Left cardiac atrium (tissue), 4 donors: Measurements from ENCODE around the gene HEXD. TPM values are rescaled to one million over a fixed set of nuclear protein-coding genes. Genes with fewer than 3 reads are reported as not detected.
"Not testable (repeated sequence)": the region's sequence is repeated elsewhere in the genome, so short reads cannot be mapped to it uniquely, and the experiment has no call there.

ENCODE experiments used
- ATAC-seq, 2 donors: fragments of 200-7000 bp; cut with Tn5 transposase; one replicate each; pipeline ENCODE4 v1.9.1; 2020; ENCODE audit warnings: mild to moderate bottlenecking in 2 of 2, moderate library complexity in 2 of 2
- DNase-seq: peaks from one replicate; pipeline ENCODE4 v3.0.0-alpha.2; 2020
- intact Hi-C, 2 donors: fragments of 100-400 bp; cut with DNase I; formaldehyde crosslinking; loops; one replicate each; pipeline versions ENCODE4 v1.14.1 to v1.15.1; 2022 to 2023
- total RNA-seq, 2 donors: library from RNA; stranded (reverse); fragmentation: NEBNext Ultra II Directional; extraction: Animal tissue kit (Norgen Biotek cat#: 25700); gene quantifications; one replicate each; pipeline ENCODE4 v1.2.1, GENCODE V29; 2021
- donor health status: DM: no; HTN: yes; CAD: no.
- donor health status: DM: no; HTN: yes; CAD: no; lungs with severe emphysema.
- donor health status: DM: yes; HTN: yes; CAD: no.
- donor health status: Dilated cardiomyopathy.

Gene HEXD
- total RNA-seq, 2 donors from 2014 or later, result 14.3 to 16.3 TPM

DNA sequence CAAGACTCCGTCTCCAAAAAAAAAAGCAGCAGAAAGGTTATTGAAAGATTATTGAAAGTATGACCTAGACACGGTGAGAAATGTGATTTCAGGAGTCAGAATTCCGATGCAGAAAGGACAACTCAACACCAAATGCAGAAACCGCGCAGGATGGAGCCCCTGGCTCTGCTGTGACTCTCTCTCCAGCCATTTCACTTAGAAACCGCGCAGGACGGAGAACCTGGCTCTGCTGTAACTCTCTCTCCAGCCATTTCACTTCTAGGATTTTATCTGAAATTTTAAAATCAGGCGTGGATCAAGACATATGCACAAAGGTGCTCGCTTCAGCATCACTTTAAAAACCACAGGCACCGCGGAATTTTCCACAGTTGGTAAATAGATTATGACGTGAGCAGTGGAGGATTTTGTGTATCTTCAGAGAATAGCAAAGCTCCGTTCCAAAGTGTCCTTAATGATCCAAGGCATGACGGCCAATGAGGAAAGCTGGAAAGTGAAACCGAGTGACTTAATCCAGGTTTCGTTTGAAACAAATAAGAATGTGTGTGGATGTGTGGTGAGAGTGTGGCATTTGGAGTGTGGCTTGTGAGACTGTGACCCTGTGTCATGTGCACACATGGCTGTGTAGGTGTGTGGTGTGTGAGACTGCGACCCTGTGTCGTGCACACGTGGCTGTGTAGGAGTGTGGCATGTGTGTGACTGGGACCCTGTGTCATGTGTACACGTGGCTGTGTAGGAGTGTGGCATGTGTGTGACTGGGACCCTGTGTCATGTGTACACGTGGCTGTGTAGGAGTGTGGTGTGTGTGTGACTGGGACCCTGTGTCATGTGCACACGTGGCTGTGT is 37.1 kb upstream of the HEXD start:
- intact Hi-C loops, result no loop called here
- DNase-seq (no peak), ATAC-seq (no peak)

DNA sequence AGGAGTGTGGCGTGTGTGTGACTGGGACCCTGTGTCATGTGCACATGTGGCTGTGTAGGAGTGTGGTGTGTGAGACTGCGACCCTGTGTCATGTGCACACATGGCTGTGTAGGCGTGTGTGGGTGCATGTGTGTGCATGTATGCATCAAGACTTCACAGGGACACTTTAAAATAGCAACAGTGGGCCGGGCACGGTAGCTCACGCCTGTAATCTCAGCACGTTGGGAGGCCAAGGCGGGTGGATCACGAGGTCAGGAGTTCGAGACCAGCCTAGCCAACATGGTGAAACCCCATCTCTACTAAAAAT is 36.5 kb upstream of the HEXD start:
- ATAC-seq, DNase-seq, intact Hi-C loops: not testable (repeated sequence)

- intact Hi-C loops, DNase-seq, ATAC-seq: not testable (repeated sequence)
Observed at GRCh38 chr17:82382220-82382932, 35.8 kb upstream of the HEXD start.

GRCh38 chr17:82382933-82383255 is 35.3 kb upstream of the HEXD start:
- intact Hi-C loops, result no loop called here
- DNase-seq, result peak; percentile 15
- ATAC-seq, result no peak

GRCh38 chr17:82383411-82383810 is 34.7 kb upstream of the HEXD start:
- no peak for ATAC-seq
- DNase-seq, result peak; percentile 14
- intact Hi-C loops, result no loop called here

- ATAC-seq (no peak), DNase-seq (peak; percentile 15)
- intact Hi-C loops, result no loop called here
Observed at GRCh38 chr17:82384051-82384729, 34.0 kb upstream of the HEXD start.

DNA sequence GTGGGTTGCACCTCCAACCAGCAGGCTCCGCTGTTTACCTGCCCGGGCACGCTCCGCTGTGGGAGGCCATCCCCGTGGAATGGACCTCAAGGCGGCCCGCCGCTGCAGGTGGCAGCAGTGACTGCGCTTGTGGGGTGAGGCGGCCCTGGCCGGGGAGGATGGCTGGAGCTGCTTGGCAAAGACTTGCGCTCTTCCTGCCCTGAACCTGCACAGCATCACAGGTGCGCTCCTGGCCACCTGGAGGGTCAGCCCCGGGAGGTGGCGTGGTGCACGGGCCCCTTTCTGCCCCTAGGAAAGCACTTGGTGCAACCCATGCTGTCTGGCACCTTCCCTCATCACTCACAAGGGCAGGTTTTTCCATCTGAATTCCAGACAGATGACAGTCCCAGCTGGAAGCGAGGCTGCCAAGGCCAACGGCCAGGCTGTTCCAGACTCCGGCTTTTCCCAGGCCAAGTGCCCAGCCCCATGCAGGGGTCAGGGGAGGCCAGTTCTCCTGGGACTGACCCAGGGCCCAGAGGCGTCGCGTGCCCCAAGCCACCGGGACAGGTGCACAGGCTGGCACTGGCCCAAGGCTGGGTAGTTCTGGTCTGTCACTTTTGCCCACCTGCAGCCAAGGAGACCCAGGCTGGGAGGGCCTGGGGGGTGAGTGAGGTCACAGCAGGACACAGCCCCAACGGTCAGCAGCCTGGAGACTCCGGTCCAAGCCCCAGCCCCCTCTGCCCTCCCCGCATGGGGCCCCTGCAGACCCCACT is 33.2 kb upstream of the HEXD start:
- intact Hi-C loops, result no loop called here
- ATAC-seq (peak; percentile 15 to 74), DNase-seq (peak; percentile 45)

- ATAC-seq, result peak in 1 of 2 donors; percentile 26
- peak; percentile 18 for DNase-seq
- intact Hi-C loops, result no loop called here
Observed at GRCh38 chr17:82385559-82386254, 32.4 kb upstream of the HEXD start.

GRCh38 chr17:82386255-82386831 is 31.8 kb upstream of the HEXD start:
- DNase-seq (peak; percentile 27), ATAC-seq (peak in 1 of 2 donors; percentile 28)
- intact Hi-C loops, result no loop called here

DNA sequence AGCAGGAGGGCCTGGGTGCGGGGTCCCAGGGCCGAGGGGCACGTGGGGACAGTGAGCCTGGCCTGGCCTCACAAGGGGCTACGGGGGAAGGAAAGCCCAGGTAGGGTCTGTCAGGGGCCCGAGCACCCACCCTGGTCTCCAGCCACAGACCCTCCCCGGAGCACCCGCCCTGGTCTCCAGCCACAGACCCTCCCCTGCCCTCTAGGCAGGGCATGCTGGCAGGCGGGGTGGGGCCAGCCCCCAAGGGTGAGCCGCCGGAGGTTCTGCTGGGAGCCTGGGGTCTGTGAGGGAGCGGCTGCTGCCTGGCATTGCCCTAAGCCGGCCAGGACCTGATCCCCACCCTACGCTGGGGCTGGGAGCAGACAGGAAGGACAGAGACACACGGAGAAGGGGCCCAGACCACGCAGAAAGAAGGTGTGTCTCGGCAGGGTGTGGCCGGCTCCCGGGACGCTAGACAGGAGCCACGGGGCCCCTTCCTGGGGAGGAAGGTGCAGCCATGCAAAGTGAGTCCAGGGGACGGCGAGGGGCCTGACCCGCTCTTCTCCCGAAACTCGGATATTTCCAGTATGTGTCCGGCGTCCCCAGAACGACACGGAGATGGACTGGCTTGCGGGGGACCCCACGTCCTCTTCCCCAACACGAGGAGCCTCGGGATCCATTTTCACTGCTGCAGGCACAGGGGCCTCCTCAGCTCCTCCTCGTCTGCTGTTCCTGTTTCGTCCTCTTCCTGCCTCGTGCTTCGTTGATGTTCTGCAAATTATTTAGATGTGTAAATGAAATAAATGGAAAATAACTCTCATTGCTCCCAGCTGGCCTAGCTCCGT is 31.1 kb upstream of the HEXD start:
- DNase-seq (peak; percentile 13), ATAC-seq (no peak)
- intact Hi-C loops, result no loop called here

GRCh38 chr17:82387705-82388106 is 30.4 kb upstream of the HEXD start:
- ATAC-seq, result no peak
- intact Hi-C loops, result no loop called here
- no peak for DNase-seq

DNA sequence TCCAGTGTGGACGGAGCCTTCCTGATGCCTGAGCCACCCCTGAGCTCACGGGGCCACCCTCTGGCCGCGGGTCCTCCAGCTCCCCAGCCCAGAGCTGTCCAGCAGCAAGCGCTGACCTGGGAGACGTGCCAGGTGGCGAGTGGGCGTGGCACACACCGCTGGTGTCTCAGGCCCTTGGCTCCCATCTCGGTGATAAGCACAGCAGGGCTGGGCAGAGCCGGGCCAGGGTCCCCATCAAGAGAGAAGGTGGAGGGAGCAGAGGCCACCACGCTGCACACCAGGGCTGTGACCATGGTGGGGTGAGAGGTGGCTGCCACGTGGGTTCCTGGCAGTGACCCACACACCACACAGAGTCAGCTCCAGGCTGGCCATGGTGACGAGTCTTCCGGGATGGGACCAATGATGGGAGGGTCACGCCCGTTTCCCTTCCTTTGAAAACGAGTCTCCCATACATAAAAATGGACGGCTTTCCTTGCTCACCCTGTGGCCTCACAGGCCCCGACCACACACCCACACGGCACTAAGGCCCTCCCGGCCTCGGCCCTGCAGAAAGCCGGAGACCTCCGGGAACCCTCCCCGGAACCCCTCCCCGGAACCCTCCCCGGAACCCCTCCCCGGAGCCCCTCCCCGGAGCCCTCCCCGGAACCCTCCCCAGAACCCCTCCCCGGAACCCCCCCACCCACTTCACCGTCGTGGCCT is 29.8 kb upstream of the HEXD start:
- intact Hi-C loops, result no loop called here
- ATAC-seq (peak in 1 of 2 donors; percentile 18), DNase-seq (no peak)

DNA sequence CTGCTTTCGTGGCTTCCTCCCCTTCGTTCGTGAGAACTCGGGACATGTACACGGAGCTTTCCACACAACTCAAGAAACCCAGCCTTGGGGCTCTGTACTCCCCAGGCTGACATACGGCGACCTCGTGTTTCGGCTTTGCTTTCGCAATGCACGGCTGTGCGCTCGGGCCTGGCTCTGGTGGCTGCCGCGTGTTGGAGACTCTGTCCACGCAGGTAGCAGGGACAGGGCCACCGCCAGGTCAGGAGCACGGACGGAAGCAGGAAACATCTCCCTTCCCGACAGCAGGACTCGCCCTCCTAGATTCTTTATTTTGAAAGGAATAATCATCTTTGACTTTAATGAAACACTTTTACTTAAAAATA is 29.2 kb upstream of the HEXD start:
- DNase-seq, result no peak
- ATAC-seq, result no peak
- intact Hi-C loops, result no loop called here

GRCh38 chr17:82389379-82389778 is 28.8 kb upstream of the HEXD start:
- ATAC-seq (no peak), DNase-seq (no peak)
- intact Hi-C loops, result no loop called here

- ATAC-seq, result no peak
- DNase-seq, result no peak
- intact Hi-C loops, result no loop called here
Observed at GRCh38 chr17:82390015-82390859, 27.9 kb upstream of the HEXD start.

DNA sequence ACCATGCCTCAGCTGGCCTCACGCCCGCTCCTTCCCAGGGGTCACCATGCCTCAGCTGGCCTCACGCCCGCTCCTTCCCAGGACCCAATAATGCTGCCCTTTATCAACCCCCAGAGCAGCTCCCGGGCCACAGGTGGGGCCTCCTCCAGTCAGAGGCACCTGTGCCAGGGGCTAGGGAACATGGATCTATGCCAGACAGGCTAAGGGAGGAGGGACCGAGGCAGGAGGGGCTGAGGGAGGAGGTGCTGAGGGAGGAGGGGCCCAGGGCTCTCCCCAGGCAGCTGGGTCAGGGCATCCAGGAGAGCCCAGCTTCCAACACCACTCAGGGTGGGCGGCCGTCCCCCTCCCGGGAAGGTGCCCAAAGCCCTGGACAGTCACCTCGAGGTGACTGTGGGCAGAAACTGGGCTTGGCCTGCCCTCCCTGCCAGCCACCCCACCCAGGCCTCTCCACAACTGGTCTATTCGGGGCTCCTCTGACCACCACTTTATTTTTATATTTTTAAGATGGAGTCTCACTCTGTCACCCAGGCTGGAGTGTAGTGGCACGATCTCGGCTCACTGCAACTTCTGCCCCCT is 27.2 kb upstream of the HEXD start:
- ATAC-seq, result no peak
- intact Hi-C loops, result no loop called here
- no peak for DNase-seq
